Smooth muscle cell (in vitro differentiated cells): ENCODE data around the gene TNFRSF1A. TPM values are rescaled to one million over a fixed set of nuclear protein-coding genes. Genes with fewer than 3 reads are reported as not detected.

ENCODE experiments used
- DNase-seq: peaks from one replicate; lab custom pipeline; 2025; ENCODE audit not compliant: unreplicated experiment; lab: John Stamatoyannopoulos, UW
- H2AFZ ChIP-seq: fragments of 200-600 bp; sonication (generic); 2 replicates; pipeline ENCODE4 v1.6.0; 2016; ENCODE audit warnings: antibody characterized with exemption, low read depth, mild to moderate bottlenecking
- H3F3A ChIP-seq: fragments of 200-600 bp; sonication (generic); 2 replicates; pipeline ENCODE4 v1.6.0; 2017; ENCODE audit warnings: antibody characterized with exemption, low read depth
- H3K27ac ChIP-seq: fragments of 200-600 bp; sonication (generic); 2 replicates; pipeline ENCODE4 v1.5.1; 2016; ENCODE audit warnings: low read depth, mild to moderate bottlenecking
- H3K27me3 ChIP-seq: fragments of 200-600 bp; sonication (generic); 2 replicates; pipeline ENCODE4 v1.6.1; 2016; ENCODE audit warnings: low read depth, mild to moderate bottlenecking
- H3K36me3 ChIP-seq: fragments of 200-600 bp; sonication (generic); 2 replicates; pipeline ENCODE4 v1.5.1; 2016; ENCODE audit warnings: low read depth
- H3K4me1 ChIP-seq: fragments of 200-600 bp; sonication (generic); 2 replicates; pipeline ENCODE4 v1.5.1; 2016; ENCODE audit warnings: low read depth
- H3K4me2 ChIP-seq: fragments of 200-600 bp; sonication (generic); 2 replicates; pipeline ENCODE4 v1.6.0; 2016; ENCODE audit warnings: mild to moderate bottlenecking
- H3K4me3 ChIP-seq: fragments of 200-600 bp; sonication (generic); 2 replicates; pipeline ENCODE4 v1.5.1; 2016; ENCODE audit warnings: mild to moderate bottlenecking
- H3K79me2 ChIP-seq: fragments of 200-600 bp; sonication (generic); 2 replicates; pipeline ENCODE4 v1.6.0; 2016; ENCODE audit warnings: low read depth, mild to moderate bottlenecking
- H3K9ac ChIP-seq: fragments of 200-600 bp; sonication (generic); 2 replicates; pipeline ENCODE4 v1.6.0; 2016; ENCODE audit warnings: low read depth
- H3K9me3 ChIP-seq: fragments of 200-600 bp; sonication (generic); replicated peaks from 2 replicates; pipeline ENCODE4 v1.5.1; 2016; ENCODE audit warnings: low read depth
- H4K20me1 ChIP-seq: fragments of 200-600 bp; sonication (generic); 2 replicates; pipeline ENCODE4 v1.6.0; 2016; ENCODE audit warnings: low read depth
- CTCF ChIP-seq: fragments of 200-600 bp; sonication (generic); IDR thresholded peaks from 2 replicates; pipeline ENCODE4 v1.5.1; 2017; ENCODE audit warnings: borderline replicate concordance, mild to moderate bottlenecking, antibody characterized with exemption; ENCODE audit not compliant: insufficient read depth, poor library complexity, severe bottlenecking
- WGBS: methylation state at CpG from one replicate; pipeline ENCODE4 v1.1.7; 2016; ENCODE audit warnings: low lambda C conversion rate; 5-methylcytosine and 5-hydroxymethylcytosine counted together
- polyA plus RNA-seq: library from polyadenylated mRNA; unstranded; fragments of >200 nt; fragmentation: Nextera tagmentation; extraction: Ambion mirVana; gene quantifications from 2 replicates; pipeline ENCODE4 v1.2.1, GENCODE V29; 2016
- total RNA-seq: library from RNA; depleted of rRNA; stranded (reverse); fragments of >200 nt; gene quantifications from 2 replicates; pipeline ENCODE4 v1.2.3, GENCODE V29; 2014

The TNFRSF1A gene
- total and polyA plus RNA-seq, 2 experiments from 2014 or later: 110 to 144 TPM

- no peaks in the 10 kb centered on the region for H3K4me1 ChIP-seq
- no peak overlapping the region for H3K4me2 ChIP-seq
- peaks cover 43% of the 10 kb centered on the region for H3F3A ChIP-seq
- H4K20me1 ChIP-seq: peaks cover 45% of the 10 kb centered on the region
- no peaks in the 10 kb centered on the region for H3K27me3 ChIP-seq
- H2AFZ ChIP-seq: no peak overlapping the region
- H3K36me3 ChIP-seq: no peaks in the 10 kb centered on the region
- H3K9ac ChIP-seq: no peak overlapping the region
- no peak for TF ChIP-seq CTCF
- H3K4me3 ChIP-seq: no peak overlapping the region
- 94% methylated on average over 50 of the region's 75 CpGs for WGBS
- peaks cover 41% of the 10 kb centered on the region for H3K79me2 ChIP-seq
- H3K9me3 ChIP-seq: no peaks in the 10 kb centered on the region
- no peak overlapping the region for H3K27ac ChIP-seq
- no peak for DNase-seq
Measured at GRCh38 chr12:6328945-6329702, 12.8 kb downstream of the TNFRSF1A start.

DNA sequence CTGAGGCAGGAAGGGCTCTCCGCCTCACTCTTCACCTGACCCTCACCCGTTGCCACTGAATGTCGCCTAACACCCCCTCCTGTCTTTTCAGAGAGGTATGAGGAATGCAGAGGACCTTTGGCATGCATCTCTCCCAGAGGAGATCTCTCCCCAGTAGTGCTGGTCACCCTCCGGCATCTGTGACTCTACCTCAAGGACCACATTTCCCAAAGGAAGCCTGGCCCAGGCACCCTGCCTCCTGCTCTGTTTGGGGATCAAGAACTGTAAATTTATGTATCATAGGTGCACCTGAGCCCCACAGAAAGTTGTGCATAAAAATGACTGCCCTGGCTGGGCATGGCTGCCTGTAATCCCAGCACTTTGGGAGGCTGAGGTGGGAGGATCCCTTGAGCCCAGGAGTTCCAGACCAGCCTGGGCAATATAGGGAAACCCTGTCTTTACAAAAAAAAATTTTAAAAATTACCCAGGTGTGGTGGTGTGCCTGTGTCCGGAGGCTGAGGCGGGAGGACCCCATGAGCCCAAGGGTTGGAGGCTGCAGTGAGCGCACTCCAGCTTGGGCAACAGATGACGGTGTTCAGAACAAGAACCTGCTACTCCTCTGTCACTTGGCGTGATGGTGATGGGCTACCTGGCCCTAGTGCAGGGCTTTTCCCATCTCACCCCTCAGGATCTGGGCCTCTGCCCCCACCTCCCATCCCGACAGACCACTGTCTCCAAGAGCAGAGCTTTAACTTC, 13.7 kb downstream of the TNFRSF1A start:
- Histone ChIP-seq H3K4me2 (no peak overlapping the region), H3K9me3 (no peaks in the 10 kb centered on the region), H3K27me3 (no peaks in the 10 kb centered on the region), H3K27ac (peak overlapping the region; percentile 30), H3K36me3 (no peaks in the 10 kb centered on the region), H4K20me1 (peaks cover 36% of the 10 kb centered on the region), H2AFZ (no peak overlapping the region), H3K4me1 (peaks cover 7% of the 10 kb centered on the region), H3F3A (peaks cover 40% of the 10 kb centered on the region), H3K9ac (no peak overlapping the region), H3K4me3 (no peak overlapping the region), H3K79me2 (peaks cover 34% of the 10 kb centered on the region)
- DNase-seq: no peak
- 90% methylated on average over 10 of the region's 10 CpGs for WGBS
- no peak for TF ChIP-seq CTCF

DNA sequence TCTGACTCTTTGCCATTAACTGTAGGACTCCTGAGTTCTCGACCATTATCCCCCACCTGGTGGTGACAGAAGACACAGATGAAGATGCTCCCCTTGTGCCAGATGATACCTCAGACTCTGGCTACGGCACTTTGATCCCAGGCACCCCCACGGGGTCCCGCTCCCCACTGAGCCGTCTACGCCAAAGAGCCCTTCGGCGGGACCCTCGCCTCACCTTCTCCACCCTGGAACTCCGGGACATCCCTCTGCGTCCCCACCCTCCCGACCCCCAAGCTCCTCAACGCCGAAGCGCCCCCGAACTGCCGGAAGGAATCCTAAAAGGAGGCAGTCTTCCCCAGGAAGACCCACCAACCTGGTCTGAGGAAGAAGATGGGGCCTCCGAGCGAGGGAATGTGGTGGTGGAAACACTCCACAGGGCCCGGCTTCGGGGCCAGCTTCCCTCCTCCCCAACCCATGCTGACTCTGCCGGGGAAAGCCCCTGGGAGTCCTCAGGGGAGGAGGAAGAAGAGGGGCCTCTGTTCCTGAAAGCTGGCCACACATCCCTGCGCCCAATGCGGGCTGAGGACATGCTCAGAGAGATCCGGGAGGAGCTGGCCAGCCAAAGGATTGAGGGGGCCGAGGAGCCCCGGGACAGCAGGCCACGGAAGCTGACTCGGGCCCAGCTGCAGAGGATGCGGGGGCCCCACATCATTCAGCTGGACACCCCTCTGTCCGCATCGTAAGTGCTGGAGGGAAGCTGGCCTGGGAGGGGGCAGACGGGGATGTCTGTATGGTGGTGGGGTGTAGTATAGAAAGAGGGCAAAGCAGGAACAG, 14.4 kb downstream of the TNFRSF1A start:
- no peaks in the 10 kb centered on the region for H3K27me3 ChIP-seq
- no peak overlapping the region for H2AFZ ChIP-seq
- no peak overlapping the region for H3K4me3 ChIP-seq
- no peak overlapping the region for H3K9ac ChIP-seq
- no peak for DNase-seq
- 87% methylated on average over 33 of the region's 33 CpGs for WGBS
- H3K9me3 ChIP-seq: no peaks in the 10 kb centered on the region
- H4K20me1 ChIP-seq: peaks cover 28% of the 10 kb centered on the region
- H3K4me1 ChIP-seq: peaks cover 13% of the 10 kb centered on the region
- H3K27ac ChIP-seq: peak overlapping the region; percentile 30
- peaks cover 27% of the 10 kb centered on the region for H3K79me2 ChIP-seq
- no peaks in the 10 kb centered on the region for H3K36me3 ChIP-seq
- no peak overlapping the region for H3K4me2 ChIP-seq
- H3F3A ChIP-seq: peaks cover 38% of the 10 kb centered on the region
- no peak for TF ChIP-seq CTCF
